ENCODE data around the gene STRADB.
A peak's percentile ranks its signal among the peaks of the same experiment; 100 is the strongest.
"Not testable (repeated sequence)": the region's sequence is repeated elsewhere in the genome, so short reads cannot be mapped to it uniquely, and the experiment has no call there.

Gene STRADB

DNA sequence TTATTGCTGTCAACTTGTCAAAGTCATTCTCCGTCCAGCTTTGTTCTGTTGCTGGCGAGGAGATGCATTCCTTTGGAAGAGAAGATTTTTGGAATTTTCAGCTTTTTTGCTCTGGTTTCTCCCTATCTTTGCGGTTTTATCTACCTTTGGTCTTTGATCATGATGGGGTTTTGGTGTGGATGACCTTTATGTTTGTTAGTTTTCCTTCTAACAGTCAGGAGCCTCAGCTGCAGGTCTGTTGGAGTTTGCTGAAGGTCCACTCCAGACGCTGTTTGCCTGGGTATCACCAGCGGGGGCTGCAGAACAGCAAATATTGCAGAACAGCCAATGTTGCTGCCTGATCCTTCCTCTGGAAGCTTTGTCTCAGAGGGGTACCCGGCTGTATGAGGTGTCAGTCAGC, 21.7 kb upstream of the STRADB start:
- H3K4me3 ChIP-seq (ENCODE audit: low read depth, low read length): not testable (repeated sequence)

DNA sequence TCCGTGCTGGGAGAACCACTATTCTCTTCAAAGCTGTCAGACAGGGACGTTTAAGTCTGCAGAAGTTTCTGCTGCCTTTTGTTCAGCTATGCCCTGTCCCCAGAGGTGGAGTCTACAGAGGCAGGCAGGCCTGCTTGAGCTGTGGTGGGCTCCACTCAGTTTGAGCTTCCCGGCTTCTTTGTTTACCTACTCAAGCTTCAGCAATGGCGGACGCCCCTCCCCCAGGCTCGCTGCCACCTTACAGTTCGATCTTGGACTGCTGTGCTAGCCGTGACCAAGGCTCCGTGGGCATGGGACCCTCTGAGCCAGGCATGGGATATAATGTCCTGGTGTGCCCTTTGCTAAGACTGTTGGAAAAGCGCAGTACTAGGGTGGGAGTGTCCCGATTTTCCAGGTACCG, 21.2 kb upstream of the STRADB start:
- H3K4me3 ChIP-seq (ENCODE audit: low read depth, low read length): not testable (repeated sequence)

DNA sequence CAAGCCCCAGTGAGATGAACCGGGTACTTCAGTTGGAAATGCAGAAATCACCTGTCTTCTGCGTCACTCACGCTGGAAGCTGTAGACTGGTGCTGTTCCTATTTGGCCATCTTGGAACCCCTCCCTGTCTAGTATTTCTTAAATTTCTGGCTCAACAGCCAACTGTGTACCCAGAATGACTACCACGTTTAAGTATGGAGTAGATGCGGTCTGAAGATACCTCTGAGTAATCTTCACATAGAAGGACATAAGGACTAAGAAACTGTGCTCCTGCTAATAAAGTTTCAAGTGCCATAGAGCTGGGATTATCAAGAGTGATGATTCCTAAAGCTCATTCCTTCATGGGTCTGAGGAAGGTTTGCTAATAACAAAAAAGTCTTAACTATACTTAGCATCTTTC, 20.7 kb upstream of the STRADB start:
- no peak overlapping the region for H3K4me3 ChIP-seq (ENCODE audit: low read depth, low read length)

DNA sequence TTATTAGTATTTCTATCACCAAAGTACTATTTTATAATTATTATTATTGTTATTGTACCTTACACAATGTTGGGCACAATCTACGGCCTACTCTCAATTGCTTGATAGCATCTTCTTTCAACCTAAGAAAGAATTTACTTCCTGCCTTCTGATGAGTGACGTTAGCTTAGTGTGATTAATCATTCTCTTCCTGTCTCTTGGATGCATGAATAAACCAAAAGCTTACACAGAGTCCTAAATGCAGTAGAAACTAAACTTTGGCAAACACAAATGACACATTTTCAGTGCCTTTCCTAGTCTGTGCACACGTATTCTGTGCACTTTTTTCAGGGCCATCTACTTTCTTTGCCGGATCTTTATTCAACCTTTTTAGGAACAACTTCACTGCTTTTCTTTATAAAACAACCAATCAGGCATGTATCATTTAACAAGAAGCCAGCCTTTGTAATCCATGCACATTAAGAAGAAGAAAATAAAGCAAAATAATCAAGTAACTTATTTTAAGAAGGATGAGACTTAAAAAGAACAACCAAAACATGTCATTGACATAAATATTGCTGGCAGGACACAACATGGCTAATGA, 19.4 kb upstream of the STRADB start:
- H3K4me3 ChIP-seq (ENCODE audit: low read depth, low read length): no peak overlapping the region

DNA sequence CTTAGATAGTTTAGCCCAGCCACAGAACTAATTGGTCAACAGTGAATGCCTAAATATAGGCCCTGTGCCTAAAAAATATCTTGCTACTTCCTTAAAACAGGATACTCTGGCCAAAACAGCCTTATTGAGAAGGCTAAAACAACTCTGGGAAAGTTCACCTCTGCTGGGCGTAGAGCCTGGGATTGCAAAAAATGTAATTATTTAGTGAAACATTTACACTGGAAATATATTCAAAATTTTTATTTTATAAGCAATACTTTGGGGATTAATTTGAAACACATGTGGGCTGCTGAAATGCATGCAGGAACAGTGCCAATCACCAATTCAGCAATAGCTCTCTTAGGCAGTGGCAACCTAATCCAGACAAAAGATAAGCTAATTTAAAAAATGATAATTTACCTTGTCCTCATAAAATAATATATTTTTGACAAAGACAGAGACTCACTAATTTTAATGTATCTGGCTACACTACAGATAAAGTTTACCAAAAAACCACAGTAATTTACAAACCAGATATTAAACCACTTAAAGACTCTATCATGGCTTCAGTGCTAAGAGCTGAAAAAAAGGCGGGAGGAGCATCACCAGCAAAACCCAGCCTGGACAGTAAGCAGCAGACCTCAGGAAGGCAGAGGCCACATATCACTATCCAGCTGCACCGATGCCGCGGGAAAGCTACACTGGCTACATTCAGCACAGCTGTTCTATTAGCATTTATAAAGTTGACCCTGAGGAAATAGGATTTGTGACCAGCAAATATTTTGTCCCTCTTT, 18.7 kb upstream of the STRADB start:
- H3K4me3 ChIP-seq (ENCODE audit: low read depth, low read length): no peak overlapping the region

DNA sequence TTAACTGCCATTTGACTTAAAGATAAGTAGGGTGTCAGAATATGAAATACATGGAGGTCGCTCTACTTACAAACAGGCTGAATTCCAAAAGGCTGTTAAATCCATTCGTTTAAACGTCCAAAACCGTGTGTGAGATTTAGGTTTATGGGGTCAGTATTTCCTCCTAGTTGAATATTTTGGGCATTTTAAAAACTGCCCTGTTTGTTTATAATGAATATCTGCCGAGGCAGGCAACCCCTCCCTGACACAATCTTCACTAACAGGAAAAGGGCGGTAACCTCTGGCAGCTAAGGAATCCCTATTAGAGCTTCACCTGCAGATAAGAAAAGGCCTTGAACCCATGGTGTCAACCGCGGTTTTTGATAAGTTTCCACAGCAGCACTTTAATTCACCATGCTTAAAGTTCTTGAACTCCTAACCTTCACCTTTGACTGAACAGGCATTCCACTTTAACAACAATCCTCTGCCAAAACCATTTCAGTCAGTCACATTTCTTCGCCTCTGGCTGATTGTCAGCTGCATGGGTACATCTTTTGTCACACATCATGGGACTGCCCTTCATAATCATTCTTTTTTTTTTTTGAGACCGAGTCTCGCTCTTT, 18.0 kb upstream of the STRADB start:
- H3K4me3 ChIP-seq (ENCODE audit: low read depth, low read length): no peak overlapping the region

DNA sequence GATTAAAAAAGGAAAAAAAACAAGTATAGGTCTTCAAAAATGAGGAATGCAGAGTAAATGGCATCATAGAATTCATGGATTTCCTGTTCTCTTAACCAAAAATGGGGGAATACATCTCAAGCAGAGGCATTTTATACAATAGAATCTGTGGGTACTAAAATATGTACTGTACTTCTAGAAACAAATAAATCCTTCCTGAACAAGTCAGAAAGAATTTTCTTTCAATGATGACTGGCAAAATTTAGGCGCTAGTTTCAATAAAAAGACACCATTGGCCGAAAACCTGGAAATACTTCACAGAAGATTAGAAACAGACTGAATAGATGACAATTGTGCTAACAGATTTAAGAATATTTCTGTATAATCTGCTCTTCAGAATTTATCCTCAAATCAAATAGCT, 15.4 kb upstream of the STRADB start:
- H3K4me3 ChIP-seq (ENCODE audit: low read depth, low read length): no peak overlapping the region

DNA sequence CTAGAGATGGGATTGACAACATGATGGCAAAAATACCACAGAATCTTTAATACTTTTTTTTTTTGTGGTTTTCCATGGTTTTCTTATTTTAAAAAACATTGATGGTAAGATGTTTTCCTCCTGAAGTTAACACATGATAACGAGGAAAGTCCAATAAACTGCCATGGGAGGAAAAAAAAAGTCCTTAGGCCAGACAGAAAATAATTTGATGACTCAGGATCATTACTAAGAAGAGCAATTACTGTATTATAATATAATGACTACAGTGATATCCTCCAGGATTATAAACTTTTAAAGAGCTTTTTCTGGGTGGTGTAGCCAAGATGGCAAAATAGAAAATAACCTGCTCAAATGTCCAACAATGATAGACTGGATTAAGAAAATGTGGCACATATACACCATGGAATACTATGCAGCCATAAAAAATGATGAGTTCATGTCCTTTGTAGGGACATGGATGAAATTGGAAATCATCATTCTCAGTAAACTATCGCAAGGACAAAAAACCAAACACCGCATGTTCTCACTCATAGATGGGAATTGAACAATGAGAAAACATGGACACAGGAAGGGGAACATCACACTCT, 12.1 kb upstream of the STRADB start:
- not testable (repeated sequence) for H3K4me3 ChIP-seq (ENCODE audit: low read depth, low read length)

DNA sequence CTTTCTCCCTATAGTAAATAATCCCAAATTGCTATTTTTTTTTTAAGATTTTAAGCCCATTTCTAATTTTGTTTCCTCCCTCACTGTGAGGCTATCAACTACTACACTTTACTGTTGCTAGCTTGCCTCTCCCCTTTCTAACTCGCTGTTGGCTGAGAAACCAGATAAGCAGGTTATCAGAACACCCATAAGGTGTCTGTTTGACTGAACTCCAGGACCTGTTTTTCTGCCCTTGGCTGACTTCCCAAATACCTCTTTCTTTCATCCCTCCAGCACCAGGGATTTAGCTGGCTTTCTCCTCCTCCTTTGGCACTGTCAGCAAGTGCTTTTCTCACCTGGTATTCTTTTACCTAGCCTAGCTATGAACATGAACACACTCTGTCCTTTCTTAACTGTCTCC, 11.4 kb upstream of the STRADB start:
- no peak overlapping the region for H3K4me3 ChIP-seq (ENCODE audit: low read depth, low read length)

DNA sequence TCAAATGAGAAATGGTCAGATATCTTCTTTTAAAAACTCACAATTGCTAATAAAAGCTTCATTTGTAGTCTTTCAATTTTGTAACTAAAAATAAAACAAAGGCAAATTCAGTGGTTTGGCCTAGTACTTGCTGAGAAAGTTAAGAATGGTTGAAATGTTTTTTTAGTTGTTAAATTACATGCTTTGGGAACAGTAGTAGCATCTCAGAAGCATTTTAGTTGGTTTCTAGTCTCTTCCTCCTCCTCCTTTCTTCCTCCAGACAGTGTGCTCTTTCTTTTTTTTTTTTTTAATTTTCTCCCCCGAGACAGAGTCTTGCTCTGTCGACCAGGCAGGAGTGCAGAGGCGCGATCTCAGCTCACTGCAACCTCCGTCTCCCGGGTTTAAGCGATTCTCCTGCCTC, 10.1 kb upstream of the STRADB start:
- no peak overlapping the region for H3K4me3 ChIP-seq (ENCODE audit: low read depth, low read length)

DNA sequence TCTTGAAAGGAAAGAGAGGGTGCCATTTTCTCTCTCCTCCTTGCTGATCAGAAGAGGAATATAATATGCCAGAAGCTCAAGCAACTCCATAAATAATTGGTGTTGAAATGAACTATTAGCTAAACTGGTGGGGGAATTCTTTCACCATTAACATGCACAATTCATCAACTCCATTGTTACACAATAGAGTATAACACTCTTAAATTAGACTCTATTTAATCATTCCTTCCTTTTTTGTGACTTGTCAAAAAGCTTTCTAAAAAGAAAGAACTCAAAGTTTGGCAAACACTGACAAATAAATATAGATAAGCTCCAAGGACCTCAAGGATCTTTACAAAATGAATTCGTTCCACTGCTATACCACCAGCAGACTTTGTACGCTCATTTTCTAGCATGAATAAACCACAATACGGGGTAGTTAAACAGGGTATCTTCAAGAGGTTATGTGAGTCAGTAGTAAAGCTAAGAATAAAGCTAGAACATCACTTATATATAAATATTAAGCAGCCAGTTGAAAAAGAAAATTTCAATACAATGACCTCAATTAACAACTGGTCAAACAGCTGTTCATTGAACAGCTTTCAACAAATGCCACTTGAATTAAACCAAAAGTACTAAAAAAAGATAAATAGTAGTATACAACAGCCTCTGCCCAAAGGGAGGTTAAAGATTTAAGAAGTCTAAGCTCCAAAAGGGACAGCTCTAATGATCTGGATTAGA, 6.6 kb upstream of the STRADB start:
- H3K4me3 ChIP-seq (ENCODE audit: low read depth, low read length): no peak overlapping the region

DNA sequence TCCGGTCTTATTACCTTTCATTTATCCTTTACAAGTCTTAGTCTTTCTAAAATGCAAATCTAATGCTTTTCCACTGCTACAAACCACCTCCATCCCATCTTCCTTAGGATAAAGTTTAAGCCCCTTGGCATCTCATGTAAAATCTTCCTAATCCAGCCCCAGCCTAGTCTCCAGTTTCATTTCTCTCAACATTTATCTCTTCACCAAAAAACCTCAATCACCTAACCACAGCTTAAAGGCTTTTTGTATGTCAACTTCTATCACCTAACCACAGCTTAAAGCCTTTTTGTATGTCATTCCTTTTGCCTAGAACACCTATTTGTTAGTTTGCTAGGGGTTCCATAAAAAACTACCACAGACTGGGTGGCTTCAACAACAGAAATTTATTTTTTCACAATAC, 4.5 kb upstream of the STRADB start:
- H3K4me3 ChIP-seq (ENCODE audit: low read depth, low read length): no peak overlapping the region

DNA sequence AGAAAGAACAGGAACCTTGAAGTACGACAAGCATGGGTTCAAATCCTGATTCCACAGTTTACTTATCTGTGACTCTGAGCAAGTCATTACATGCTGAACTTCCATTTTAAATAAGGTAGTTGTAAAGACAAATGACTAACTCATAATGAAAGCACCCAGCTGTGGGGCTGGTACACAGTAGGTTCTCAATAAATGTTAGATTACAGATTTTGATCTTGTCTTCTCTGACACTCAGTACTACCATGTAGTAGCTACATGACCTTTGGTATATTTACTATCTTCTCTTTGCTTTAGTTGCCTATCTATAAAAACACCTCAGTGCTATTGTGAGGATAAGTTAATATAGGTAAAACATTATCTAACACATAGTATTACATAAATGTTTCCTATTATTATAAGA, 3.5 kb upstream of the STRADB start:
- H3K4me3 ChIP-seq (ENCODE audit: low read depth, low read length): no peak overlapping the region

DNA sequence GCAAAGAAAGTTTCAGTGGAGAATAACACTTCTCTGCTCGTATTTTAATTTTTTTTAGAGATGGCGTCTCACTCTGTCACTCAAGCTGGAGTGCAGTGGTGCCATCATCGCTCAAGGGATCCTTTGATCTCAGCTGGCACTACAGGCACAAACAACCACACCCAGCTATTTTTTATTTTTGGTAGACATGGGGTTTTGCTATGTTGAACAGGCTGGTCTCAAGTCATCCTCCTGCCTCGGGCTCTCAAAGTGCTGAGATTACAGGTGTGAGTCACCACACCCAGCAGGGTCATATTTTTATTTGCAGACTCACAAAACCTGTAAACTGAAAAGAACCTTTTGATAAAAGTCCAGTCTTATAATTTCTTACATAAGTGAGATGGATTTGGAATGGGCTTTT, 2.8 kb upstream of the STRADB start:
- no peak overlapping the region for H3K4me3 ChIP-seq (ENCODE audit: low read depth, low read length)

DNA sequence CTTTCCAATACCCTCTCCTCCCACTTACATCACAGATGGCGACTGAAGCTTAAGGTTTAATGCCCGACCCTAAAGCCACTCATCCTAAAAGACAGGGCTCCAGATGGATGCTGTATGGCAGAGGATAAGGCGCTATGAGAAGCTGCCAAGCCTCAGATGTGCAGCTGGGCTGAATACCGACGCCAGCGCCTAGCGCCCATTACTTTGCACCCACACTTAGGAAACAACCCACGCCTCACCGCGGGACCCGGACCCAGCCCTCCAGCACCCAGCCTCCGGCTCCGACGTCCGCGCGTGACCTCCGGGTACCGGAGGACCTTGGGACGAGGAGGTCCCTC, 617 bp upstream of the STRADB start:
- H3K4me3 ChIP-seq (ENCODE audit: low read depth, low read length): peak overlapping the region; percentile 93

DNA sequence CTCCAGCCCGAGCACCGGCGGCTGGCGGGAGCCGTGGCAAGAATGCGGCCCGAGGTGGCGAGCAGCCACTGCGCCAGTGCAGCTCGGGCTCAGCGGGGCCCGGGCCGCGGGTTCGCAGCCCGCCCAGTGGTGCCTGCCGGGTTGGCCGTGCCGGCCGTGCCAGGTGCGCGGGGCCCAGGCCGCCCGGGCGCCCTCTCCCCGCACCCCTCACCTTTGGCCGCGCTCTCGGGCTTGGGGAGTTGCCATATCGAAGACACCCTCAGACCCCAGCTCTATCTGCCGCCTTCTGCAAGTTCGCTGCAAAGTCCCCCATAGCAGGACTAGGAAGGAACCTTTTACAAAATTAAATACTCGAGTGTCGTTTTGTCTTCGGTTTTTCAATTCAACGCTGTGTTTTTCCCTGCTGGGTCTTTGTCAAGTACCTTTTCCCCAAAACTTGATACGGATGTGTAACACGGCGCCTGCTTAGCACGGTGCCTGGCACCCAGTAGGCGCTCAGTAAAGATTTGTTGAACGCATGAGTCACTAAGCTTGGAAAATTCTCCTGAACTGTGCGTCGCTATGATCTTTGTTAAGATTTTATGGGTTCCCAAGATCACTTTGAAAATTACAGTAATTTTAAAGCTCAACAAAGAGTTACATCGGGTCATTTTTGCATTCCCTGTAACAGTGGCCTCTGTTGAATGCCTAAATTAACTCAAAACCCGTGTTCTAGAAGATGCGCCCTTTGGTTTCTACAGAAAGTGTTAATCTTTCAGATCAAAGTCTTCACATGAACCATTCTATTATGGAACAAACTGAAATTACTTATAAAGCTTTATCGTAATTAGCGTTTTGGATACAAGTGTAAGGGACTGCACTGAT, 750 bp downstream of the STRADB start:
- H3K4me3 ChIP-seq (ENCODE audit: low read depth, low read length): peak overlapping the region; percentile 93

DNA sequence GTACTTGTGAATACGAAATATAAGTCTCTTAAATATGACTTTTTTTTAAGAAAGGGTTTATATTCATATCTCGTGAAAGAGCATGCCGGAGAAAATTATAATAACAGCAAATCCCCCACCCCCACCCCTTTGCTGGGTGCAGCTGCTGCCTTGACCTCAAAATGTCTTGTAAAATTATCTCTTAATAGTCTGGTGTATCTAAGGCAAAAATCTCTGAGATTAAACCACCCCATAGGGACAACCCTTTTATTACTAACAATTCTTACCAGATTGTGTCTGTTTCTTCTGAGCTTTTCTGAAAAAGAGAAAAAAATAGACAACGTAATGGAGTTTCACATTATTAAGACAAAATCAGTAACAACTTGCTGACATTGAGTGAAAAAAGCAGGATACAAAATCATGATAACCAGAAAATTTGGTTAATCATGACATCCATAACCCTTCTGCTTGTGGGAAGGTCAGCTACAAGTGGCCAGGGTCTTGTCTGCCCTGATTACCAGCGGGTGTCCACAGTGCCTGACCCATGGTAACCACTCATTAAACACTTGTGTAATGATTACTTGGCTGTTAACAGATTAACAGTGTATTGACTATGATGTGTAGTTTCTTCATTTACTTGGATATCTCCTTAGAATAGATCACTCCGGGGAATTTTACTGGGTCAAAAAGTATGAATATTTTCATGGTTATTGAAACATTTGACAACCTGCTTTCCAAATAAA, 1.5 kb downstream of the STRADB start:
- no peak overlapping the region for H3K4me3 ChIP-seq (ENCODE audit: low read depth, low read length)

DNA sequence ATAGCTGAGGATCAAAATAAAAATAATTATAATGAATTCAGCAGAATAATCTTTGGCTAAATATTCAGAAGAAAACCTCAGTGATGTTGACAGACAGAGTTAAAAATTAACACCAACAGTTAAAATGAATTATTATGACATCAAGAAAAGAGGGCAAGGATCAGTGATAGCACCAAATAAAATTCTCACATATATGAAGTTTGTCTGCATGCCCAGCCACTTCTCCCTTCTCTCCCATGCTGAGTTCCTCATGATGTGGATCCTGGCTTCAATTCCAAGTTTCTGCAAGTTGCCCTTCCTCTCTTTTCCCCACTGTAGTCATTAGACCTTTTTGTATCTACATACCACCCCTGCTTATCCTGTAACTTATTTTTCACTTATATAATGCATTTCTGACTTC, 6.8 kb downstream of the STRADB start:
- H3K4me3 ChIP-seq (ENCODE audit: low read depth, low read length): no peak overlapping the region

DNA sequence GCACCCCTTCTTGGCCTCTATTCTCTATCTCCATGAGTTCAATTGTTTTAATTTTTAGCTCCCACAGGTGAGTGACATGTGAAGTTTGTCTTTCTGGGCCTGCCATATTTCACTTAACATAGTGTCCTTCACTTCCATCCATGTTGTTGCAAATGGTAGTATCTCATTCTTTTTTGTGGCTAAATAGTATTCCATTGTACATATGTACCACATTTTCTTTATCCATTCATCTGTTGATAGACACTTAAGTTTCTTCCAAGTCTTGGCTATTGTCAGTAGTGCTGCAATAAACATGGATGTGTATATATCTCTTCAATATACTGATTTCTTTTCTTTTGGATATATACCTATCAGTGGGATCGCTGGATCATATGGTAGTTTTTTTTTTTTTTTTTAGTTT, 9.0 kb downstream of the STRADB start:
- H3K4me3 ChIP-seq (ENCODE audit: low read depth, low read length): no peak overlapping the region

DNA sequence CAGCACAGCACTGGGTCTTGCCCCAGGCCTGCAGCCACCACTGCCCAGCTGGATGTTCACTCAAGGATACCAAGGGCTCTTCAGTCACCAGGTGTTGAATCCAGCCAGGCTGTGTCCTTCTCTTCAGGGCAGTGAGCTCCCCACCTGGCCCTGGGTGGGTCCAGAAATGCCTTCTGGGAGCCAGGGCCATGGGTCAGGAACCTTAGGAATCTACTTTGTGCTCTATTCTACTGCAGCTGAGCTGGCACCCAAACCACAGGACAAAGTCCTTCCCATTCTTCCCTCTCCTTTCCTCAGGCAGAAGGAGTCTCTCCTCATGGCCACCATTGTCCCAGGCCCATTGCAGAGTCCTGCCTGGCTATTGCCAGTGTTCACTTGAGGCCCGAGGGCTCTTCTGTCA, 13.0 kb downstream of the STRADB start:
- no peak overlapping the region for H3K4me3 ChIP-seq (ENCODE audit: low read depth, low read length)
